ENCODE results near the gene WDR5.

DNA sequence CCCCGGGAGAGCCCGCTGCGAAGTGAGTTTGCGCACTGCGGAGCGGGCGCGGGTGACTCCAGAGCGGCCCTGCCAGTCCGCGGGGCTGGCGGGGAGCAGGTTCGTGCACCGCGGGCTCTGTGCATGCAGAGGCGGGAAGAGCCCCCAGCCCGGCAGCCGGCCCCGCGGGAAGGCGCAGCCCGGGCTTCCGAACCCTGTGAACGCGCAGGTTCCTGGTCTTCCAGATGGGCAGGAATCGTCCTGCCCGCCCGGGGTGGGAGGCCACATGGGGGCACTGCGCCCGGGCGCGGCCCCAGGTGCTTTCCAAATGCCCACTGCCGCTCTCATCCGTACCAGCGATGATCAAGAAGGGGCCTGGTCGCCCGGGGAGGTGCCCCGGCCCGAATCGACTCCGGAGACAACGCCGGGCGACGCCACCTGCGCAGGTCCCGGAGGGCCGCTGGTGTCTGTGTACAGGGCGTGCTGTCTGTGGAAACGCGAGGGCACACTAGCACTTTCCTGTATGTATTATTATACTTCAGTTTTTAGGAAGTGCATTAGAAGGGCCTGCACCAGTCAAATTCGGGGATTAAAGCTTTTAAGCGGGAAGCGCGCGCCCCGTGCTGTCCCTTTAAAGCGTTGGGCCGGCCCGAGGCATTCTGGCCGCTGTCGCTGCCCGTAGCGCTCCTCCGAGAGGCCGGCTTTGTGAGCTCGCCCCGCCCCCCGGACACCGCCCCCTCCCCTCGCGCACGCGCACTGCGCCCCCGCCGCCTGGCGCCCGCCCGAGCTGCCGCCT is at the start of gene WDR5:
- TF ChIP-seq MZF1 (tag by site-specific recombination; IDR thresholded peaks at IDR 0.05; ENCODE audit: borderline replicate concordance), result no peak
- TF ChIP-seq ZNF311 (tag by site-specific recombination; IDR thresholded peaks at IDR 0.05; ENCODE audit: borderline replicate concordance), result no peak
- TF ChIP-seq CTCF (tag by site-specific recombination; IDR thresholded peaks at IDR 0.05), result peak; percentile 87
- no peak for TF ChIP-seq ZNF416 (tag by site-specific recombination; IDR thresholded peaks at IDR 0.05)
- no peak for TF ChIP-seq BCL11A (tag by site-specific recombination; IDR thresholded peaks at IDR 0.05; ENCODE audit: low read depth)
- peak; percentile 47; the same call in 1 of the 2 replicates for TF ChIP-seq ZNF501 (tag by site-specific recombination; IDR thresholded peaks at IDR 0.05)
- peak; percentile 91 for TF ChIP-seq ZBTB8A (tag by site-specific recombination; IDR thresholded peaks at IDR 0.05)
